ENCODE data around the gene SH3YL1.

DNA sequence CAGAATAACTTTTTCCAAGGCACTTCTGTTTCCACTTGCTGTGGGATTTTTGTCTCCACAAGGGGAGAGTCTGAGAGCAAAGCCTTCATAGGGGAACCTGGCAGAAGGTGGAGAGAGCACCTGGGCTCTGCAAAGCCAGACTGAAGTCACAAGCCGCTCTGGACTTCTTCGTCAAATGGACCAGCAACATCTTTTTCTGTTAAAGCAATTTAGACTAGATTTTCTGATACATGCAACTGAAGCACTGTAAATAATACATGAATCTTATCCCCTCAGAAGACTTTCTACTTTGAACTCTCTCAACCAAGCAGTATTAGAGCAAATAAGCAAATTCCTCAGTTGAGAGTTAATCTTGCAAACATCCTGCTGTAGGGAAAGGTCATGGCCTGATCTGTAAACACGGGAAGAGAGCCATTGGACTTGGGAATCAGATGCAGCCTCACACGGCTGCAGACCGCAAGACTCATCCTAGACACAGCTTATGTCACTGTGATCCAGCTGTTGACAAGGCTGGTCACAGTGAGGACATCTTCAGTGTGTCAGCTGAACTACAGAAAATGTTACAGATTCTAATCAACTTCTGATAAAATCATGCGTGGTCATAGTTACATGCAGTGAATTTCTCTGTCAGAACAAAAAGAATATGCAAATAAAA lies 3.2 kb downstream of the SH3YL1 start:
- no peak for TF ChIP-seq POLR2AphosphoS5 (IDR thresholded peaks at IDR 0.05; ENCODE audit: low read depth, low read length)
- no peak for TF ChIP-seq POLR2A (IDR thresholded peaks at IDR 0.05; ENCODE audit: low read depth, low read length)
- TF ChIP-seq TAF1 (IDR thresholded peaks at IDR 0.05; ENCODE audit: borderline replicate concordance, low read depth, low read length) = no peak
